ENCODE results near the gene OPN5.

DNA sequence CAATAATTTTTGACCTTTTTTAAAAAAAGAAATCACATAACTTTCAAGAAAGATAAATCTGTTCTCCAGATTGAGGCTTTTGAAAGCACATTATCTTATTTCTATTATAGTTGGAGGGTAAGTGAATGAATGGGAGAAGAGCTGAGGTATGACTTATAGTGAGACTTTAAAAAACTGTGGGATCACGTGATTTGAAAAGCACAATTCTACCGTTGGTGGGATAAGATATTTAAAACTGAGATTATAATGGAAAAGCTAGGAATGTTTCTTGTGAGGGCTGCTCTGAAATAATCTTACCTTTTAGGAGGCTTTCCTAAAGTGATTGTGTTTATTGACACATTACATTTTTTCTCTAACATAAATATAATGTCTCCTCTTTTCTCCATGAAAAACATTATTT, 9.5 kb upstream of the OPN5 start:
- TF ChIP-seq, protein P1, sequence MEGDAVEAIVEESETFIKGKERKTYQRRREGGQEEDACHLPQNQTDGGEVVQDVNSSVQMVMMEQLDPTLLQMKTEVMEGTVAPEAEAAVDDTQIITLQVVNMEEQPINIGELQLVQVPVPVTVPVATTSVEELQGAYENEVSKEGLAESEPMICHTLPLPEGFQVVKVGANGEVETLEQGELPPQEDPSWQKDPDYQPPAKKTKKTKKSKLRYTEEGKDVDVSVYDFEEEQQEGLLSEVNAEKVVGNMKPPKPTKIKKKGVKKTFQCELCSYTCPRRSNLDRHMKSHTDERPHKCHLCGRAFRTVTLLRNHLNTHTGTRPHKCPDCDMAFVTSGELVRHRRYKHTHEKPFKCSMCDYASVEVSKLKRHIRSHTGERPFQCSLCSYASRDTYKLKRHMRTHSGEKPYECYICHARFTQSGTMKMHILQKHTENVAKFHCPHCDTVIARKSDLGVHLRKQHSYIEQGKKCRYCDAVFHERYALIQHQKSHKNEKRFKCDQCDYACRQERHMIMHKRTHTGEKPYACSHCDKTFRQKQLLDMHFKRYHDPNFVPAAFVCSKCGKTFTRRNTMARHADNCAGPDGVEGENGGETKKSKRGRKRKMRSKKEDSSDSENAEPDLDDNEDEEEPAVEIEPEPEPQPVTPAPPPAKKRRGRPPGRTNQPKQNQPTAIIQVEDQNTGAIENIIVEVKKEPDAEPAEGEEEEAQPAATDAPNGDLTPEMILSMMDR (IDR thresholded peaks at IDR 0.05): no peak
- TF ChIP-seq POLR2A (IDR thresholded peaks at IDR 0.05): no peak
